Colonic mucosa (tissue), 4 donors: ENCODE data around the gene HMGCS2. TPM values are rescaled to one million over a fixed set of nuclear protein-coding genes. Genes with fewer than 3 reads are reported as not detected.
A peak's percentile ranks its signal among the peaks of the same experiment; 100 is the strongest.

Experiments
- DNase-seq: peaks from one replicate; pipeline ENCODE4 v3.0.0-alpha.2; 2020
- H3K27ac ChIP-seq: fragments of 200-600 bp; one replicate; pipeline ENCODE4 v1.8.0; 2021
- H3K27me3 ChIP-seq: fragments of 200-600 bp; one replicate; pipeline ENCODE4 v1.8.0; 2021
- H3K36me3 ChIP-seq: fragments of 200-600 bp; one replicate; pipeline ENCODE4 v1.8.0; 2021
- H3K4me1 ChIP-seq: fragments of 200-600 bp; one replicate; pipeline ENCODE4 v1.8.0; 2021; ENCODE audit warnings: mild to moderate bottlenecking
- H3K4me3 ChIP-seq: fragments of 200-600 bp; one replicate; pipeline ENCODE4 v1.8.0; 2021
- H3K9ac ChIP-seq, 2 donors: one replicate each; pipeline ENCODE4 v1.7.0; 2013; ENCODE audit warnings: control low read depth in 2 of 2, low read depth in 2 of 2, low read length in 2 of 2
- H3K9me3 ChIP-seq: fragments of 200-600 bp; one replicate; pipeline ENCODE4 v1.8.0; 2021
- CTCF ChIP-seq: fragments of 200-600 bp; IDR thresholded peaks from one replicate; pipeline ENCODE4 v1.8.0; 2022; ENCODE audit warnings: antibody characterized with exemption, mild to moderate bottlenecking
- intact Hi-C: fragments of 100-400 bp; cut with DNase I; formaldehyde crosslinking; loops from one replicate; pipeline ENCODE4 v1.14.1; 2022
- total RNA-seq, 2 donors: library from RNA; stranded (reverse); fragmentation: NEBNext Ultra II Directional in 1 of 2; extraction: Animal tissue kit (Norgen Biotek cat#: 25700) in 1 of 2; gene quantifications; one replicate each; pipeline ENCODE4 v1.2.1, GENCODE V29; 2021
- donor health status: healthy.
- donor health status: DM: no; HTN: no; CAD: no.
- donor health status: DM: no; HTN: no; CAD: no.

Gene HMGCS2
- total RNA-seq, 2 donors from 2014 or later = 271 to 374 TPM

- DNase-seq = no peak
- peak overlapping the region; percentile 23 for H3K27ac ChIP-seq
- intact Hi-C loops = no loop called here
- no peaks in the 10 kb centered on the region for H3K9me3 ChIP-seq
- H3K9ac ChIP-seq = peak overlapping the region in 1 of 2 donors; percentile 4
- peaks cover 8% of the 10 kb centered on the region for H3K4me1 ChIP-seq
- H3K4me3 ChIP-seq = no peak overlapping the region
- no peak for TF ChIP-seq CTCF
- no peaks in the 10 kb centered on the region for H3K36me3 ChIP-seq
- H3K27me3 ChIP-seq = no peaks in the 10 kb centered on the region
Measured at GRCh38 chr1:119782631-119783325, 14.1 kb upstream of the HMGCS2 start.

- H3K27ac ChIP-seq = no peak overlapping the region
Measured at GRCh38 chr1:119781434-119782210, 12.9 kb upstream of the HMGCS2 start.

GRCh38 chr1:119779869-119780356, 11.2 kb upstream of the HMGCS2 start:
- no peak overlapping the region for H3K4me3 ChIP-seq
- H3K27me3 ChIP-seq = no peaks in the 10 kb centered on the region
- no peak for TF ChIP-seq CTCF
- H3K4me1 ChIP-seq = peaks cover 8% of the 10 kb centered on the region
- H3K27ac ChIP-seq = peak overlapping the region; percentile 84
- no peaks in the 10 kb centered on the region for H3K36me3 ChIP-seq
- DNase-seq = peak; percentile 84
- H3K9me3 ChIP-seq = no peaks in the 10 kb centered on the region
- H3K9ac ChIP-seq = peak overlapping the region; percentile 20 to 73
- intact Hi-C loops = no loop called here

More at GRCh38 chr1:119781434-119782210, 12.9 kb upstream of the HMGCS2 start:
- intact Hi-C loops = no loop called here
- TF ChIP-seq CTCF = no peak
- Histone ChIP-seq H3K36me3 (no peaks in the 10 kb centered on the region), H3K4me1 (peaks cover 8% of the 10 kb centered on the region), H3K4me3 (no peak overlapping the region), H3K27me3 (no peaks in the 10 kb centered on the region), H3K9ac (peak overlapping the region in 1 of 2 donors; percentile 73), H3K9me3 (no peaks in the 10 kb centered on the region)
- no peak for DNase-seq

- H3K4me3 ChIP-seq = no peak overlapping the region
- no peak for TF ChIP-seq CTCF
- H3K27me3 ChIP-seq = no peaks in the 10 kb centered on the region
- no peaks in the 10 kb centered on the region for H3K36me3 ChIP-seq
- H3K27ac ChIP-seq = peak overlapping the region; percentile 84
- intact Hi-C loops = no loop called here
- H3K9ac ChIP-seq = peak overlapping the region; percentile 47 to 73
- no peak for DNase-seq
- H3K9me3 ChIP-seq = no peaks in the 10 kb centered on the region
- H3K4me1 ChIP-seq = peaks cover 8% of the 10 kb centered on the region
Measured at GRCh38 chr1:119778886-119779560, 10.3 kb upstream of the HMGCS2 start.

GRCh38 chr1:119778359-119778758, 9.7 kb upstream of the HMGCS2 start:
- peak overlapping the region in 1 of 2 donors; percentile 60 for H3K9ac ChIP-seq
- DNase-seq = no peak
- intact Hi-C loops = no loop called here
- H3K9me3 ChIP-seq = no peaks in the 10 kb centered on the region
- H3K36me3 ChIP-seq = no peaks in the 10 kb centered on the region
- peaks cover 8% of the 10 kb centered on the region for H3K4me1 ChIP-seq
- no peak for TF ChIP-seq CTCF
- no peaks in the 10 kb centered on the region for H3K27me3 ChIP-seq
- peak overlapping the region; percentile 84 for H3K27ac ChIP-seq
- H3K4me3 ChIP-seq = no peak overlapping the region
